Measurements from ENCODE around the gene BTN3A1. TPM values are rescaled to one million over a fixed set of nuclear protein-coding genes. Genes with fewer than 3 reads are reported as not detected.

BTN3A1 gene
- total RNA-seq, 1 donor from 2014 or later = 17.1 TPM

- Mint-ChIP-seq H3K27me3 (ENCODE audit: unreplicated experiment) (no peaks in the 10 kb centered on the region), H3K4me3 (ENCODE audit: unreplicated experiment) (no peak overlapping the region), H3K27ac (ENCODE audit: unreplicated experiment) (no peak overlapping the region), H3K4me1 (ENCODE audit: unreplicated experiment) (peaks cover 50% of the 10 kb centered on the region), H3K36me3 (ENCODE audit: unreplicated experiment) (peaks cover 11% of the 10 kb centered on the region), H3K9me3 (ENCODE audit: unreplicated experiment) (peaks cover 10% of the 10 kb centered on the region)
- DNase-seq (ENCODE audit: extremely low spot score, unreplicated experiment) = no peak
- TF ChIP-seq, protein P1, sequence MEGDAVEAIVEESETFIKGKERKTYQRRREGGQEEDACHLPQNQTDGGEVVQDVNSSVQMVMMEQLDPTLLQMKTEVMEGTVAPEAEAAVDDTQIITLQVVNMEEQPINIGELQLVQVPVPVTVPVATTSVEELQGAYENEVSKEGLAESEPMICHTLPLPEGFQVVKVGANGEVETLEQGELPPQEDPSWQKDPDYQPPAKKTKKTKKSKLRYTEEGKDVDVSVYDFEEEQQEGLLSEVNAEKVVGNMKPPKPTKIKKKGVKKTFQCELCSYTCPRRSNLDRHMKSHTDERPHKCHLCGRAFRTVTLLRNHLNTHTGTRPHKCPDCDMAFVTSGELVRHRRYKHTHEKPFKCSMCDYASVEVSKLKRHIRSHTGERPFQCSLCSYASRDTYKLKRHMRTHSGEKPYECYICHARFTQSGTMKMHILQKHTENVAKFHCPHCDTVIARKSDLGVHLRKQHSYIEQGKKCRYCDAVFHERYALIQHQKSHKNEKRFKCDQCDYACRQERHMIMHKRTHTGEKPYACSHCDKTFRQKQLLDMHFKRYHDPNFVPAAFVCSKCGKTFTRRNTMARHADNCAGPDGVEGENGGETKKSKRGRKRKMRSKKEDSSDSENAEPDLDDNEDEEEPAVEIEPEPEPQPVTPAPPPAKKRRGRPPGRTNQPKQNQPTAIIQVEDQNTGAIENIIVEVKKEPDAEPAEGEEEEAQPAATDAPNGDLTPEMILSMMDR (IDR thresholded peaks at IDR 0.05) = no peak
Observed at GRCh38 chr6:26436018-26436417, 33.9 kb downstream of the BTN3A1 start.

- TF ChIP-seq, protein P1 (IDR thresholded peaks at IDR 0.05) = no peak
- Mint-ChIP-seq H3K27me3 (ENCODE audit: unreplicated experiment) (no peaks in the 10 kb centered on the region), H3K36me3 (ENCODE audit: unreplicated experiment) (peaks cover 7% of the 10 kb centered on the region), H3K9me3 (ENCODE audit: unreplicated experiment) (peaks cover 10% of the 10 kb centered on the region), H3K4me3 (ENCODE audit: unreplicated experiment) (no peak overlapping the region), H3K4me1 (ENCODE audit: unreplicated experiment) (peaks cover 47% of the 10 kb centered on the region), H3K27ac (ENCODE audit: unreplicated experiment) (no peak overlapping the region)
- DNase-seq (ENCODE audit: extremely low spot score, unreplicated experiment) = no peak
Observed at GRCh38 chr6:26437550-26437949, 35.5 kb downstream of the BTN3A1 start.

DNA sequence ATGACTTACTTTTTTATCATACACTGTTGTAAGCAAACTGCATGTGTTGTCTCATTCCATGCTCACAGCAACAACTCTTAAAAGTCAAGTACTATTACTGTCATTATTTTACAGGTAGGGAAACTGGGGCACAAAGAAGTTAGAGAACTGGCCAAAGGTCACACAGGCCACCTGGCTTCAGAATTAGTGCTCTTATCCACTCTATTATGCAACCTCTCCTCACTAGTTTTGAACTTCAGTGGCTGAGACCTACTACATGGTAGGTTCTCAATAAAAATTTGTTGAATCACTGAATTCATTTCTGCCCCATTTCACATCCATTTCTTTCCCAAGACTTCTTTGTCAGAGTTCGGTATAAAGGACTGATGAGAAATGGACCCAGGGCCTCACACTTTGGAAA, 35.9 kb downstream of the BTN3A1 start:
- TF ChIP-seq, protein P1 (IDR thresholded peaks at IDR 0.05) = no peak
- Mint-ChIP-seq H3K27me3 (ENCODE audit: unreplicated experiment) (no peaks in the 10 kb centered on the region), H3K36me3 (ENCODE audit: unreplicated experiment) (peaks cover 7% of the 10 kb centered on the region), H3K4me3 (ENCODE audit: unreplicated experiment) (no peak overlapping the region), H3K9me3 (ENCODE audit: unreplicated experiment) (peaks cover 10% of the 10 kb centered on the region), H3K4me1 (ENCODE audit: unreplicated experiment) (peaks cover 43% of the 10 kb centered on the region), H3K27ac (ENCODE audit: unreplicated experiment) (no peak overlapping the region)
- no peak for DNase-seq (ENCODE audit: extremely low spot score, unreplicated experiment)

GRCh38 chr6:26439151-26440125, 37.4 kb downstream of the BTN3A1 start:
- Mint-ChIP-seq H3K27me3 (ENCODE audit: unreplicated experiment) (no peaks in the 10 kb centered on the region), H3K27ac (ENCODE audit: unreplicated experiment) (peak overlapping the region; percentile 98), H3K9me3 (ENCODE audit: unreplicated experiment) (peaks cover 2% of the 10 kb centered on the region), H3K4me1 (ENCODE audit: unreplicated experiment) (peaks cover 31% of the 10 kb centered on the region), H3K4me3 (ENCODE audit: unreplicated experiment) (peak overlapping the region; percentile 90), H3K36me3 (ENCODE audit: unreplicated experiment) (peaks cover 12% of the 10 kb centered on the region)
- TF ChIP-seq, protein P1 (IDR thresholded peaks at IDR 0.05) = no peak
- DNase-seq (ENCODE audit: extremely low spot score, unreplicated experiment) = no peak

DNA sequence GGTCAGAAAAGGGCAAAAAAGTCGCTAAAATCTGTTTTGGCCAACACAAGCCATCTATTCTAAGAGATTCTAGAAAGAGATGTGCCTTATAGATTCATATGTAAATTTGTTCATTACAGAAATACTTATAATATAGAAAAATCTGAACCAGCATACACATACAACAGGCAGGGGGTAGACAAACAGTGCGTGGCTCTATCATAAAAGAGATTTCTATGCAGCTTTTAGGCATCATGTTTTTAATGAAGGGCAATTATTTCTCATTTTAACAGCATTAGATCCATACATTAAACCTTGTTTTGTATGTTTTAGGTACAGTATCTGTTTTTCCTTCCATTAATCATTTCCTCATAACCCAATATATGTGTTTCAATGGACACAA, 38.9 kb downstream of the BTN3A1 start:
- no peaks in the 10 kb centered on the region for H3K9me3 Mint-ChIP-seq (ENCODE audit: unreplicated experiment)
- H3K4me1 Mint-ChIP-seq (ENCODE audit: unreplicated experiment) = peaks cover 31% of the 10 kb centered on the region
- TF ChIP-seq, protein P1 (IDR thresholded peaks at IDR 0.05) = no peak
- peak overlapping the region; percentile 98 for H3K27ac Mint-ChIP-seq (ENCODE audit: unreplicated experiment)
- H3K27me3 Mint-ChIP-seq (ENCODE audit: unreplicated experiment) = no peaks in the 10 kb centered on the region
- DNase-seq (ENCODE audit: extremely low spot score, unreplicated experiment) = no peak
- H3K4me3 Mint-ChIP-seq (ENCODE audit: unreplicated experiment) = peak overlapping the region; percentile 90
- peaks cover 12% of the 10 kb centered on the region for H3K36me3 Mint-ChIP-seq (ENCODE audit: unreplicated experiment)
